HepG2 (cell line): Measurements from ENCODE around the gene HSD11B2. TPM values are rescaled to one million over a fixed set of nuclear protein-coding genes. Genes with fewer than 3 reads are reported as not detected.

Experiments
- BRCA1 ChIP-seq: sonication (generic); formaldehyde crosslinking; IDR thresholded peaks from 2 replicates; pipeline ENCODE4 v1.4.0; 2020; ENCODE audit warnings: missing genetic modification reagents
- CHD4 ChIP-seq: fragments of 200-600 bp; sonication (generic); IDR thresholded peaks from 2 replicates; pipeline ENCODE4 v1.7.0; 2017; ENCODE audit warnings: mild to moderate bottlenecking, low read length, borderline replicate concordance
- HMGA1 ChIP-seq: sonication (generic); formaldehyde crosslinking; conservative IDR thresholded peaks from 2 replicates; pipeline ENCODE4 v1.4.0; 2020; ENCODE audit warnings: missing genetic modification reagents
- MAFG ChIP-seq: sonication (generic); formaldehyde crosslinking; IDR thresholded peaks from 2 replicates; pipeline ENCODE4 v1.5.1; 2020; ENCODE audit warnings: mild to moderate bottlenecking, missing genetic modification reagents
- MEIS1 ChIP-seq: sonication (generic); formaldehyde crosslinking; IDR thresholded peaks from 2 replicates; pipeline ENCODE4 v1.9.0; 2021; ENCODE audit warnings: mild to moderate bottlenecking, missing genetic modification reagents, moderate library complexity, borderline replicate concordance
- MXI1 ChIP-seq: IDR thresholded peaks from 3 replicates; pipeline ENCODE4 v1.6.1; 2012; ENCODE audit warnings: low read depth, low read length, inconsistent platforms, borderline replicate concordance
- PHF21A ChIP-seq: sonication (generic); formaldehyde crosslinking; IDR thresholded peaks from 2 replicates; pipeline ENCODE4 v1.5.0; 2020; ENCODE audit warnings: mild to moderate bottlenecking, missing genetic modification reagents
- SNAPC2 ChIP-seq: sonication (generic); formaldehyde crosslinking; IDR thresholded peaks from 2 replicates; pipeline ENCODE4 v1.8.1; 2022; ENCODE audit warnings: mild to moderate bottlenecking, missing genetic modification reagents
- TSC22D2 ChIP-seq: sonication (generic); formaldehyde crosslinking; IDR thresholded peaks from 2 replicates; pipeline ENCODE4 v1.5.1; 2020; ENCODE audit warnings: missing genetic modification reagents, mild to moderate bottlenecking, borderline replicate concordance
- ZFY ChIP-seq: sonication (generic); formaldehyde crosslinking; IDR thresholded peaks from 2 replicates; pipeline ENCODE4 v1.4.0; 2020; ENCODE audit warnings: missing genetic modification reagents
- ZNF605 ChIP-seq: sonication (generic); formaldehyde crosslinking; IDR thresholded peaks from 2 replicates; pipeline ENCODE4 v1.8.0; 2022; ENCODE audit warnings: mild to moderate bottlenecking, missing genetic modification reagents
- ZNF841 ChIP-seq: sonication (generic); formaldehyde crosslinking; IDR thresholded peaks from 2 replicates; pipeline ENCODE4 v1.8.1; 2023; ENCODE audit warnings: missing genetic modification reagents, borderline replicate concordance
- polyA plus RNA-seq, 8 experiments: library from polyadenylated mRNA; depleted of rRNA in 3 of 8; stranded (reverse) in 7 of 8; unstranded in 1 of 8; fragments of >200 nt; fragmentation: Illumina TruSeq in 4 of 8; extraction: Trizol in 4 of 8; gene quantifications; 2 replicates each; pipeline versions ENCODE4 v1.2.1 to v1.2.3, GENCODE V29; 2011 to 2016; ENCODE audit warnings: low read depth in 4 of 8, missing spikeins in 1 of 8, mixed read lengths in 1 of 8; ENCODE audit not compliant: insufficient read depth in 1 of 8
- total RNA-seq, 5 experiments: library from RNA; depleted of rRNA; stranded (reverse); fragments of >200 nt; fragmentation: Illumina TruSeq; extraction: Trizol; gene quantifications; 2 replicates each; pipeline ENCODE4 v1.2.3, GENCODE V29; 2016; ENCODE audit warnings: low read depth in 1 of 5
- TF ChIP-seq, protein P1 (sequence below): sonication (generic); formaldehyde crosslinking; IDR thresholded peaks from 2 replicates; pipeline ENCODE4 v1.4.0; 2020; ENCODE audit warnings: missing genetic modification reagents
- TF ChIP-seq, protein P2 (sequence below), 2 experiments: IDR thresholded peaks; 2 replicates each; pipeline ENCODE4 v1.6.1; 2011 to 2012; ENCODE audit warnings: low read length in 2 of 2, borderline replicate concordance in 1 of 2, low read depth in 1 of 2, mild to moderate bottlenecking in 1 of 2, moderate library complexity in 1 of 2
- TF ChIP-seq, protein P3 (sequence below): IDR thresholded peaks from 2 replicates; pipeline ENCODE4 v1.6.1; 2016; ENCODE audit warnings: low read depth, control low read depth
- TF ChIP-seq, protein P4 (sequence below): sonication (generic); formaldehyde crosslinking; IDR thresholded peaks from 2 replicates; pipeline ENCODE4 v1.8.0; 2022; ENCODE audit warnings: missing genetic modification reagents, low read depth, mild to moderate bottlenecking, borderline replicate concordance
- TF ChIP-seq, protein P5 (sequence below): IDR thresholded peaks from 2 replicates; pipeline ENCODE4 v1.6.1; 2016; ENCODE audit warnings: low read depth

Gene HSD11B2
- total and polyA plus RNA-seq, 2 of the 13 experiments (the other 11 are each of a cell fraction or from before 2014, with no cell fraction given): 8.9 to 13.6 TPM

DNA sequence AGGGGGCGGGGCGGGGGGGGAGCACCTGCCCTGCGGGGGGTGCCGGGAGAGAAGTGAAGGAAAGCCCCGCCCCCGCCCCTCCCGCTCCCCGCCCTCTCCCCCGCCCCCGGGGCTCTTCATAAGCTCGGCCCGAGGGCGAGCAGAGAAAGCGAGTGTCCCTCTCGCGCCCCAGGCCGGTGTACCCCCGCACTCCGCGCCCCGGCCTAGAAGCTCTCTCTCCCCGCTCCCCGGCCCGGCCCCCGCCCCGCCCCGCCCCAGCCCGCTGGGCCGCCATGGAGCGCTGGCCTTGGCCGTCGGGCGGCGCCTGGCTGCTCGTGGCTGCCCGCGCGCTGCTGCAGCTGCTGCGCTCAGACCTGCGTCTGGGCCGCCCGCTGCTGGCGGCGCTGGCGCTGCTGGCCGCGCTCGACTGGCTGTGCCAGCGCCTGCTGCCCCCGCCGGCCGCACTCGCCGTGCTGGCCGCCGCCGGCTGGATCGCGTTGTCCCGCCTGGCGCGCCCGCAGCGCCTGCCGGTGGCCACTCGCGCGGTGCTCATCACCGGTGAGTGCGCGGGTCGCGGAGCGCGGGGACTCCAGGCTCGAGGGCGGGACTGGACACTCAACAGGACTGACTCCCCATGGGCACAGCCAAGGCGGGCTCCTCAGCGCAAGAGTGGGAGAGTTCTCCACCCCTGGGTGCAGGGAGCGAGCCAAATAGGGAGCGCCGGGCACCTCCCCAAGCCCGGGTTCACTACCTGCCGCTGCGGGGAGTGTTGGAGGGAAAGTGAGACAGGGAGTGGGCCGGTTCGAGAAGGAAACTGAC lies at the start of gene HSD11B2 (continued):
- TF ChIP-seq, protein P1, sequence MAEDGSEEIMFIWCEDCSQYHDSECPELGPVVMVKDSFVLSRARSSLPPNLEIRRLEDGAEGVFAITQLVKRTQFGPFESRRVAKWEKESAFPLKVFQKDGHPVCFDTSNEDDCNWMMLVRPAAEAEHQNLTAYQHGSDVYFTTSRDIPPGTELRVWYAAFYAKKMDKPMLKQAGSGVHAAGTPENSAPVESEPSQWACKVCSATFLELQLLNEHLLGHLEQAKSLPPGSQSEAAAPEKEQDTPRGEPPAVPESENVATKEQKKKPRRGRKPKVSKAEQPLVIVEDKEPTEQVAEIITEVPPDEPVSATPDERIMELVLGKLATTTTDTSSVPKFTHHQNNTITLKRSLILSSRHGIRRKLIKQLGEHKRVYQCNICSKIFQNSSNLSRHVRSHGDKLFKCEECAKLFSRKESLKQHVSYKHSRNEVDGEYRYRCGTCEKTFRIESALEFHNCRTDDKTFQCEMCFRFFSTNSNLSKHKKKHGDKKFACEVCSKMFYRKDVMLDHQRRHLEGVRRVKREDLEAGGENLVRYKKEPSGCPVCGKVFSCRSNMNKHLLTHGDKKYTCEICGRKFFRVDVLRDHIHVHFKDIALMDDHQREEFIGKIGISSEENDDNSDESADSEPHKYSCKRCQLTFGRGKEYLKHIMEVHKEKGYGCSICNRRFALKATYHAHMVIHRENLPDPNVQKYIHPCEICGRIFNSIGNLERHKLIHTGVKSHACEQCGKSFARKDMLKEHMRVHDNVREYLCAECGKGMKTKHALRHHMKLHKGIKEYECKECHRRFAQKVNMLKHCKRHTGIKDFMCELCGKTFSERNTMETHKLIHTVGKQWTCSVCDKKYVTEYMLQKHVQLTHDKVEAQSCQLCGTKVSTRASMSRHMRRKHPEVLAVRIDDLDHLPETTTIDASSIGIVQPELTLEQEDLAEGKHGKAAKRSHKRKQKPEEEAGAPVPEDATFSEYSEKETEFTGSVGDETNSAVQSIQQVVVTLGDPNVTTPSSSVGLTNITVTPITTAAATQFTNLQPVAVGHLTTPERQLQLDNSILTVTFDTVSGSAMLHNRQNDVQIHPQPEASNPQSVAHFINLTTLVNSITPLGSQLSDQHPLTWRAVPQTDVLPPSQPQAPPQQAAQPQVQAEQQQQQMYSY (CRISPR knock-in tag): peak; percentile 44; the same call in 1 of the 2 replicates
- TF ChIP-seq SNAPC2 (CRISPR knock-in tag) (no peak), ZFY (CRISPR knock-in tag) (peak; percentile 70; the same call in 1 of the 2 replicates), ZNF605 (no peak), TSC22D2 (CRISPR knock-in tag) (0 out of 2 replicates have a peak, but pooled peaks have one; percentile 34), PHF21A (CRISPR knock-in tag) (peak; percentile 10; the same call in 1 of the 2 replicates), MAFG (CRISPR knock-in tag) (0 out of 2 replicates have a peak, but pooled peaks have one; percentile 5), BRCA1 (CRISPR knock-in tag) (no peak), MXI1 (peak; percentile 19; the same call in 1 of the 3 replicates), HMGA1 (CRISPR knock-in tag) (no peak), CHD4 (no peak), ZNF841 (no peak), MEIS1 (CRISPR knock-in tag) (no peak)
- TF ChIP-seq, protein P2, sequence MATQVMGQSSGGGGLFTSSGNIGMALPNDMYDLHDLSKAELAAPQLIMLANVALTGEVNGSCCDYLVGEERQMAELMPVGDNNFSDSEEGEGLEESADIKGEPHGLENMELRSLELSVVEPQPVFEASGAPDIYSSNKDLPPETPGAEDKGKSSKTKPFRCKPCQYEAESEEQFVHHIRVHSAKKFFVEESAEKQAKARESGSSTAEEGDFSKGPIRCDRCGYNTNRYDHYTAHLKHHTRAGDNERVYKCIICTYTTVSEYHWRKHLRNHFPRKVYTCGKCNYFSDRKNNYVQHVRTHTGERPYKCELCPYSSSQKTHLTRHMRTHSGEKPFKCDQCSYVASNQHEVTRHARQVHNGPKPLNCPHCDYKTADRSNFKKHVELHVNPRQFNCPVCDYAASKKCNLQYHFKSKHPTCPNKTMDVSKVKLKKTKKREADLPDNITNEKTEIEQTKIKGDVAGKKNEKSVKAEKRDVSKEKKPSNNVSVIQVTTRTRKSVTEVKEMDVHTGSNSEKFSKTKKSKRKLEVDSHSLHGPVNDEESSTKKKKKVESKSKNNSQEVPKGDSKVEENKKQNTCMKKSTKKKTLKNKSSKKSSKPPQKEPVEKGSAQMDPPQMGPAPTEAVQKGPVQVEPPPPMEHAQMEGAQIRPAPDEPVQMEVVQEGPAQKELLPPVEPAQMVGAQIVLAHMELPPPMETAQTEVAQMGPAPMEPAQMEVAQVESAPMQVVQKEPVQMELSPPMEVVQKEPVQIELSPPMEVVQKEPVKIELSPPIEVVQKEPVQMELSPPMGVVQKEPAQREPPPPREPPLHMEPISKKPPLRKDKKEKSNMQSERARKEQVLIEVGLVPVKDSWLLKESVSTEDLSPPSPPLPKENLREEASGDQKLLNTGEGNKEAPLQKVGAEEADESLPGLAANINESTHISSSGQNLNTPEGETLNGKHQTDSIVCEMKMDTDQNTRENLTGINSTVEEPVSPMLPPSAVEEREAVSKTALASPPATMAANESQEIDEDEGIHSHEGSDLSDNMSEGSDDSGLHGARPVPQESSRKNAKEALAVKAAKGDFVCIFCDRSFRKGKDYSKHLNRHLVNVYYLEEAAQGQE (IDR thresholded peaks at IDR 0.05; ENCODE audit: borderline replicate concordance in 1 of 2, low read depth in 1 of 2, low read length in 2 of 2): no peak
- TF ChIP-seq, protein P3, sequence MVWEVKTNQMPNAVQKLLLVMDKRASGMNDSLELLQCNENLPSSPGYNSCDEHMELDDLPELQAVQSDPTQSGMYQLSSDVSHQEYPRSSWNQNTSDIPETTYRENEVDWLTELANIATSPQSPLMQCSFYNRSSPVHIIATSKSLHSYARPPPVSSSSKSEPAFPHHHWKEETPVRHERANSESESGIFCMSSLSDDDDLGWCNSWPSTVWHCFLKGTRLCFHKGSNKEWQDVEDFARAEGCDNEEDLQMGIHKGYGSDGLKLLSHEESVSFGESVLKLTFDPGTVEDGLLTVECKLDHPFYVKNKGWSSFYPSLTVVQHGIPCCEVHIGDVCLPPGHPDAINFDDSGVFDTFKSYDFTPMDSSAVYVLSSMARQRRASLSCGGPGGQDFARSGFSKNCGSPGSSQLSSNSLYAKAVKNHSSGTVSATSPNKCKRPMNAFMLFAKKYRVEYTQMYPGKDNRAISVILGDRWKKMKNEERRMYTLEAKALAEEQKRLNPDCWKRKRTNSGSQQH (CRISPR knock-in tag): no peak
- TF ChIP-seq, protein P4, sequence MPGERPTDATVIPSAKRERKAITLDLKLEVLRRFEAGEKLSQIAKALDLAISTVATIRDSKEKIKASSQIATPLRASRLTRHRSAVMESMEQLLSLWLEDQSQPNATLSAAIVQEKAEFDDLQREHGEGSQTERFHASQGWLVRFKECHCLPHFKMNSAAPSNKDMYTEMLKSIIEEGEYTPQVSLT (CRISPR knock-in tag): 0 out of 2 replicates have a peak, but pooled peaks have one; percentile 11
- TF ChIP-seq, protein P5, sequence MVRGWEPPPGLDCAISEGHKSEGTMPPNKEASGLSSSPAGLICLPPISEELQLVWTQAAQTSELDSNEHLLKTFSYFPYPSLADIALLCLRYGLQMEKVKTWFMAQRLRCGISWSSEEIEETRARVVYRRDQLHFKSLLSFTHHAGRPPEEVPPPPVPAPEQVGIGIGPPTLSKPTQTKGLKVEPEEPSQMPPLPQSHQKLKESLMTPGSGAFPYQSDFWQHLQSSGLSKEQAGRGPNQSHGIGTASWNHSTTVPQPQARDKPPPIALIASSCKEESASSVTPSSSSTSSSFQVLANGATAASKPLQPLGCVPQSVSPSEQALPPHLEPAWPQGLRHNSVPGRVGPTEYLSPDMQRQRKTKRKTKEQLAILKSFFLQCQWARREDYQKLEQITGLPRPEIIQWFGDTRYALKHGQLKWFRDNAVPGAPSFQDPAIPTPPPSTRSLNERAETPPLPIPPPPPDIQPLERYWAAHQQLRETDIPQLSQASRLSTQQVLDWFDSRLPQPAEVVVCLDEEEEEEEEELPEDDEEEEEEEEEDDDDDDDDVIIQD (CRISPR knock-in tag): no peak
